ENCODE results near the gene ZFP92.
"Not testable (repeated sequence)": the region's sequence is repeated elsewhere in the genome, so short reads cannot be mapped to it uniquely, and the experiment has no call there.

Gene ZFP92

DNA sequence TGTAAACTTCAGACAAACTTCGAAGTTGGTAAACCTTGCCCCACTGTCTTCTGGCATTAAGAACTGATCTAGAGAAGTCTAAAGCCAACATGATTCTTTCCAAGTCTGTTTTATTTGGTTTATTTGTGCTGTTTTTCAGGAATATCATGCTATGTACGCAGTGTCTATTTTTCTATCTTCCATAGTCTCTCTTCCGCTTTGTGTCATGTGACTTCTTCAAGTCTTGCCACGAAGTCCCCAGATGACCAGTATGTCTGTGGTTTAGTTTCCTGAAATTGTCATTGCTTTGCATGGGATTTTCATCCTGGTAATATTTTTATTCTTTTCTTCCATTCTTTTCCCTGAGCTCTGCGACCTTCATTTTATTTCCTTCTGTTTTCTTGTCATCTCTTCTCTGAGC, 25.2 kb upstream of the ZFP92 start:
- no peak for DNase-seq

DNA sequence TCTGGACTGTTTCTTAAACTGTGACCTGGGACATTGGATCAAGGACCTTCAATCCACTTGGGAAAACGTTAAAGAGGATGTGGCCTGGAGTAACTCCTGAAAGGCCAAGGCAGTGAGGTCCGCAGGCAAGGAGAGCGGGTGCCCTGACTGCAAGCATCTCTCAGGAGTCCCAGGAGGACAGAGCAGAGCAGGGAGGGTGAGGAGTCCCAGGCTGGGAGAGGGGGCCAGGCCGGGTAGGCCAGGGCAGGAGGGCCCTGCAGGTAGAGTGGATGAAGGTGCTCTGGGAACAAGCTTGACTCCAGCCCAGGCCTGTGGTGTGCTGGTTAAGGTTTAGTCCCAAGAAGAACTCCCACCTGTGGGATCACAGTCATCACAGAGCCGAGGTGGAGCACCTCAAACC, 23.9 kb upstream of the ZFP92 start:
- no peak for DNase-seq

DNA sequence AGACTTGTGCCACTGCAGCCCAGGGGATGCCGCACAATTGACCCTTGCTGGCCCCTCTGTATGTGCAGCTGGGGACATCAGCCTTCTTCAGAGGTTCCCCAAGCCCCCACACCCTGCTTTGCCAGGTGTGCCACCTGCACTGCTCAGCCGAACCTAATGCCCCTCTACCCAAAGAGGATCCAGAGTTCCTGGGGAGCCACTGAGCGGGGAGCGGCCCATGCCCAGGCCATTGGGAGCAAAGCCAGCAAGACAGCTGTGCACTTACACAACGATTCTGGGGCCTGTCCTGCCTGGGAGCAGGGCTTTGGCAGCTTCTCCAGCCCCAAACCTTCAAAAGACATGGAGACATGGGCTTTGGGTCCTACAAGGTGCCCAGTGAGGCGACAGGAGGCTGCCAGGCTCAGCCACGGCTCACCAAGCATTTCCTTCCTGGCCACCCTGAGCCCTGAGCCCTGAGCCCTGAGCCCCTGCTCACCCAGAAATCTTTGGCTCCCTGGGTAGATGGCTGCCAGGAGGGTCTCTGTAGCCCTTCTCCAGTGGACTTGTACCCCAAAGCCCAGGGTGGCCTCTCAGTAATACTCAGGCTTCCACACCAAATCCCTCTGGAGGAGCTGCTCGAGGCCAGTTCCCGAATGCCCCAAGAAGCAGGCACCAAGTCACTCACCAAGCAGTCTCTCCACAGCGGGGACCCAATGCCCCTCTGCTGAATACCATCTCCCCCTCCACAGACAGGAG, 23.1 kb upstream of the ZFP92 start:
- no peak for DNase-seq

DNA sequence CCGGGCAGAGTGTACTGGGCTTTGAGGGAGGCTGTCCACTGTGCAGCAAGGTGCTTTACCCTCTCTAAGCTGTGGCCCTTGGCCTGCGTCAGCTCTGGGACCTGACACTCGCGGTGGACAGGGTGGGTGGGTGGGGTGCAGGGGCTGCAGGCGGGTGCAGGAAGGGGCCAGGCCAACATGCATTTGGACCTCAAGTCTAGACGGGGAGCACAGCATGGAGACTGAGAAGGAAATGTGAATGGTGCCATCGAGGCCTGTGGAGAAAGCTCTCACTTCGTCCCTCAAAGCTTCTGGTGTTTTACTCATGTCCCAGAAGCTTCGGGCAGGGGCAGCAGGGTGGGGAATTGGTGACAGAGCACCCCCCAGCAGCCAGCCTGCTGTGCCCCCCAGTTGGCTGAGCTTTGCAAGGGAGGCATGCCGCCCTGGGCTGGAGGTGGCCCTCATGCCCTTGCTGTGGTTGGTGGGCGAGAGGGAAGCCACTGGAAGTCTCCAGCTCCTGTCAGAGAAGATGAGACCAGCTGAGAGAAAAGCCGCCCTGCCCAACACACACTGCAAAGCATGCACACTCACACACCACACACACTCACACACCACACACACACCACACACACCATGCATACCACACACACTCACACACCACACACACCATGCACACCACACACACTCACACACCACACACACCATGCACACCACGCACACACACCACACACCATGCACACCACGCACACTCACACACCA, 22.4 kb upstream of the ZFP92 start:
- DNase-seq, result no peak

DNA sequence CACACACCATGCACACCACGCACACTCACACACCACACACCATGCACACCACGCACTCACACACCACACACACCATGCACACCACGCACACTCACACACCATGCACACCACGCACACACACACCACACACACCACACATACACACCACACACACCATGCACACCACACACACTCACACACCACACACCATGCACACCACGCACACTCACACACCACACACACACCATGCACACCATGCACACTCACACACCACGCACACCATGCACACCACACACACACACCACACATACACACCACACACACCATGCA, 21.9 kb upstream of the ZFP92 start:
- not testable (repeated sequence) for DNase-seq

DNA sequence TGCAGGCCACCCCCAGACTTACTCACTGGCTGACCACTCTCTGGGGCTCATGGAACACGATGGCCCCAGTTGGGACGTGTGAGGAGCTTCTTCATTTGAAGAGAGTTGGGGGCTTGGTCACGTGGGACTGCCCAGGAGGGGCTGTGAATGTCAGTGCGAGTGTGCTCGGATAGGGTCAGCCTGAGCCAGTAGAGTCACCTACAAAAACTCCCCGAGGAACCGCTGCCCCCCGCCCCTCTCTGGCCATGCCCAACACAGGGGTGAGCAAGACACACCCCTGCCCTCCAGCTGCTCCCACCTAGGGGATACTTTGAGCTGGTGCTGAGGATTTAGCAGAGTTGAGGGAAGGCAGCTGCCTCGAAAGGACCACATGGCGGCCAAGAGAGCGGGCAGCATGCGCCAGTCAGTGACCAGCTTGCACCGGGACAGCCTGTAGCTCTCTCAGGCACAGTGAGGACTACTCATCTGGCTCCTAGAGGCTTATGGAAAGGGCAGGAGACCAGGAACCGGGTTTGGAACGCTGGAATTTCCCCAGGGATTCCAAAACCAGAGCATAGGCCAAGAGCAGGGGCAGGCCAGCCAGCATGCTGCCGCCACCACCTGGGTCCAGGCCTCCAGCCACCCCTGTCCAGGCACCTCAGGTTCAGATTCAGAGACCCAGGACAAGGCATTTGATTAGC, 18.5 kb upstream of the ZFP92 start:
- DNase-seq, result no peak

DNA sequence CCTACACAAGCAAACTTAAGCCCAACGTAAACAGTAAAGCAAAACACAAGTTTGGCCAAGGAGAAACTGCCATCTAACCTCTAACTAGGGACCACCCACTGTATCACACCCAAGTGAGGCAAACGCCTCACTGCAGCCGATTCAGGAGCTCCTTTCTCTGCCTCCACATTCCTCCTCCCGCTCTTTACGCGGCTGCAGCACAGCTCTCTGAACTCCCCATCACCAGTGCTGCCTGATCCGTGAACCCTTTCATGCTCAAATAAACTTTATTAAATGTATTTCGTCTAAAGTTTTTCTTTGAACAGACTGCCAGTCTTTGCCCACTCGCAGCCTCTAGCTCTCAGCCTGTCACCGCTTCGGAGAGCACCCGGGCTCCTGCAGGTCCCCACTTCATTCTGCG, 16.7 kb upstream of the ZFP92 start:
- no peak for DNase-seq

DNA sequence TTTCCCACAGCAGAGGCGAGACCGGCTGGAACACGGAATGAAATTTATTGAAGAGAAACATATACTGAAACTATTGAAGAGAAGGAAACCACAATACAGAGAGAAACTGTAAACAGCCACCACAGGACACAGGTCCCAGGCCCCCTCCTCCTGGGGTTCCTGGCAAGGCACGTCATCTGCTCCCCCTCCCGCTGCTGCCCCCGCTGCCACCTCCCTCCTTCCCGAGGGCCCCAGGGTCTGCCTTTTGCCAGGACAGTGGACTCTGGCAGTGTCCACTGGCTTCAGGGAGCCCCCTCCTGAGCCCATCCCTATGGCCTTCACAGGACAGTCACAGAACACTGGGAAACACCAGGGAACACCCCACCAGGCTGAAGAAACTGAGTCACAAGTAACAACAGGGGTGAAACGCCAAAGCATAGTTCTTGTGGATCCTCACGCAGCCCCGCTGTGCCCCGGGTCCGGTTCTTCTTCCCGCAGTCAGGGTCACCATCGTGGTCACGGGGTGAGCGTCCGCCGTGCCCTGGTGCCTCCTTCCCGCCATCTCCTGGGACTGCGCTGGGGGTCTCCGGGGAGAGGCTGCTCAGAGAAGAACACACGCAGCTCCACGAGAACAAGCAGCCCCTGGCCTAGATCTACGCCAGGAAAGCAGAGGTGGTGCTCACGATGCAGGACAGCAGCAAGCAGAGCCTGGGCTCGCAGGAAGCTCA, 15.5 kb upstream of the ZFP92 start:
- no peak for DNase-seq

DNA sequence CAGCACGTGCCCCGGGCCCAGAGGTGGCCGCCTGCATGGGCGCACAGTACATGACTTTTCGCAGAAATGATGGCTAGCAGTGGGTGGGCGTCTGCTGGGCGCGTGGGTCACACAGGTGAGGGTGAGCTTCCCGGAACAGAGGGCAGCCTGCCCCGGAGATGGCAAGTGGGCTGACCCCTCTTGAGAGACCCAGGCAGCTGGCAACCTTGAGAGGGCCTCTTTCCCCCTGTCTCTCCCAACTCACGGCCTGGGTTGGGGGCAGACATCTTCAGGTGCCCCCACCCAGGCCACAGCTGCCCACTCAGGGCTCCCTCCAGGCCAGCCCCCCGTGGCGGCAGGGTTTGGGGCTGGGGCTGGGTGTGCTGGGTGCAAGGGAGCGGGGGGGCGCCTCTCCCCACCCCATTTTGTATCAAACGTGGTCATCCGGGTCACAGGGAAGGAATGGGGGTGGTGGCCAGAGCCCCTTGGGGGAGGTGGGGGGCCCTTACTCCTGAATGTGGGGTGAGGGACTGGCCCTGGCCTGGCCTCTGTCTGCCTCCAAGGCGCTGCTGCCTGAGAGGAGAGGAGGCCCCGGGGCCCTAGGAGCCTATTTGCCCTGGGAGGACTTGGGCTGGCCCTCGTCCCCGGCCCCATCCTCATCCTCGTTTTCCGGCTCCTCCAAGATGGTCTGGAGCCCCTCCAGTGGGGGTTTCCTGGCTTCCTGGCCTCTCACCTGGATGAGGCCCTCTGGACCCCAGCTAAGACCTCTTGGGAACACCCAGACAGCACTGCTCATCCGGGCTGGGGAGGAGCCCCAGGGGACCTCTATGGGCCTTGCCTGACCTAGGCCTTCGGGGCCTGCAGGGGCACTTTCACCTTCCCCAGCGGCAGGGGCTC, 14.7 kb upstream of the ZFP92 start:
- no peak for DNase-seq

DNA sequence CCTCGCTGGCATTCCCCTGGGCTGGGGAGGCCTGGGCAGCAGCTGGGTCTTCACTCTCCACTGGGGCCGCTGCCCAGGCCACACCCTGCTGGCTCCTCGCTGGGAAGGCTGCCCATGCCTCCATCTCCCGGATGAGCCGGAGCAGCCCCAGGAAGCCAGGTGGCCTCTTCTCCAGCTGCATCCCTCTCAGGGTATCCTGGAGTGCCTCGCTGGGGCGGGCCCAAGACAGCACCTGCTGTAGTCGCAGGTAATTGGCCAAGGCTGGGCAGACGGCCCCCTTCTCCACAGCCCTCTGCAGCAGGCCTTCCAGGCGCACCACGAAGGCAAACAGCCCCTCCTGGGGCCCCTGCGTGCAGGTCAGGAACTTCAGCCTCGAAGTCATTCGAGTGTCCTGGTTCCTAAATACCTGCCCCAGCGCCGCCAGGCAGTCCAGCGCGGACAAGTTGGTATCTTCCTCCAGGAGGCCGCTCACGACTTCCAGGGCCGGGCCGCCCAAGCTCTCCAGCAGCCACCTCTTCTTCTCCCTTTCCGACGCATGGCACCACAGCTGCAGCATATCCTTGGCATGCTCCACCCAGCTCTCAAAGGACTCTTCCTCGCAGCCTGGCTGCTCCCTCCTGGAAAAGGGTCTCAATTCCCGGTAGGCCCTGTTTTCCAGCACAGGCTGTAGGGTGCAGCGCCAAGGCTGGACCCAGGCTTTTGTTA, 13.9 kb upstream of the ZFP92 start:
- DNase-seq, result no peak

DNA sequence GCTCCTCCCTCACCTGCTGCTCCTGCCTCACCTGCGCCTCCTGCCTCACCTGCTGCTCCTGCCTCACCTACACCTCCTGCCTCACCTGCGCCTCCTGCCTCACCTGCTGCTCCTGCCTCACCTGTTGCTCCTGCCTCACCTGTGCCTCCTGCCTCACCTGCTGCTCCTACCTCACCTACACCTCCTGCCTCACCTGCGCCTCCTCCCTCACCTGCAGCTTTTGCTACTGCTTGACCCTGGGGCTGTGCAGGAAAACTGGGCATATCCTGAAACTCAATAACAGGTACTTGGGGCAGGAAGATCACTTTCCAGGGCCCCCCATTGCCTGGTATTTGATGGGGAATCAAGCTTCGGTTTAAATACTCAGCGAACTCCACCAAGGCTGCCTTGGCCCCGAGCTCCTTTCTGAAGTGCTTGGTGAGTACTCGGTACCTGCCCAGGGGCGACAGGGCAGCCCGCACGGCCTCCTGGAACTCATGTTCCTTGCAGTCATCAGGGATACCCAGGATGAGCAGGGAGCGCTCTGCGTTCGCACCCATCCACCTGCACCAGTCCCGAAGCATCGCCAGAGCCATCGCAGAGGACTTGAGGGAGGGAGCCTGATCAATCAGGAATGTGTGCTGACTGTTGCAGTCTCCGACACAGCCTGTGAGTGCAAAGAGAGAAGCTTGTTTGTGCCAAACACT, 12.9 kb upstream of the ZFP92 start:
- no peak for DNase-seq

DNA sequence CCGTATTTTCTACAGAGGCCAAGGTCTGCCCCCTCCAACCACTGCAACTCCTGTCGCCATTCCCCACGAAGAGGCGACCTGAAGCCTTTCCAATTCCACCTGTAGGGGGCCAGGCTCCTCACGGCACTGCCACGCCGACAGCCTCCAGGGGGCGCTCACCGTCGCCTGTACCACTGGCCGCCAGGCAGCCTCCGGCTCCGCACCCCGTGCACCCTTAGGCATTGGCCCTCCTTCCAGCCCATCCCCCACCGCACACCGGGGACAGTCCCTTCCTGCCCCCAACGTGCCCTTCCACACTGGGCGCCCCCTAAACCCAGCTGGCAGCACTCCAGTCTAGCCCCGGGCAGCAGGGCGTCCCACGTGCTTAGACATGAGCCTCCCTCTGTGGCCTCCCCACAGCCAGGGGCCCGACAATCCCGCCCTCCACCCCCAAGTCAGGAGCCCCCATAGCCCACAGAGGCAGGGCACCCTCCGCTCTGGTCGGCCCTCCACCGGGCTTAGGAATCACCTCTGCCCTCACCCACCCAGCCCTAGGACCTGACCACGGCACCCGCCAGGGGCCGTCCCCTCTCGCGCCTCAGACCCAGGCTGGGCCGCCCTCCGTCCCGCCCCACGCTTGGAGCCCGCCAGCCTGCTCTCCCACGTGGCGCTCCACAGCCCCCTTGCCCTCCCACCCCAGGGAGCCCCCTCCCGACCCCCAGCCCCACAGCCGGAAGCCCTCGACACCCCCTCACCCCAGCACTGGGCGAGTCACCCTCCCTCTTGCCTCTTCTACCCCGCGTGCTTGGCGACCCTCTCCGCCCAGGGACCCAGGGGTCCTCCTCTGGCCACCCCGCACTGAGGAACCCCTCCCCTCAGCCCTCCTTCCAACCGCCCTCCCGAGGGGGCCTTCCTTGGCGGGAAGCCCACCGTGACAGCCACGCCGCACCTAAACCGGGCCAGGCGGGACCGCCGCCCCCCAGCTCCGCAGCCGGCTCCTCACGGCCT, 10.8 kb upstream of the ZFP92 start:
- DNase-seq, result no peak

DNA sequence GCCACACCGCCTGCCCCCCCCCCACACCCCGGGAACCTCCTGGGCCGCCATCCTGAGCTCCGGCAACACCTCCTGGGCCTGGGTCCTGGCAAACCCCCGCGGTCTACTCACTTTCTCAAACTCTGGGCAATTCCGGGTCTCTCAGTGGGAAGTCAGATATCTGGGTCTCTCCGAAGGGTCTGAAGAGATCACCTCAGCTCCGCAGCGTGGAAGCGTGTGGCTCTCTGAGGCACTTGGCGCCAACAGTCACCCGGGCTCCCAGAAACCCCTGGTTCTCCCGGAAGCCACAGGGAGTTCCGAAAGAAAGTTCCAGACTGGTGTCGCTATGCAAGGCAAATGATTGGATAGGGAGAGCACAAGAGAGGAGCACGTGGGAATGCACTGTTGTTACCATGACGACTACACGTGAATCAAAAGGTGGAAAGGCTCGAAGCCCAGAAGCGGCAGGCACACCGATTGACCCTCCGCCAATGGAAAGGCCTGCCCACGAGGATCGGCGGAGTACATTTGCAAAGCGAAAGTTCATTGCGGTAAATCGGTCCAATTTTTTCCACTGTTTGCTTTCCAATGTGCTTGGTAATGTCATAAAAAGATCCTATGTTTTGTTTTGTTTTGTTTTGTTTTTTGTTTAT, 10.0 kb upstream of the ZFP92 start, which contains the start of gene PNMA6E:
Gene PNMA6E, minus strand, starts transcription at position 218 of the 632 bp plus-strand sequence. CDS start 2,501 bp downstream, outside the sequence.
- no peak for DNase-seq

DNA sequence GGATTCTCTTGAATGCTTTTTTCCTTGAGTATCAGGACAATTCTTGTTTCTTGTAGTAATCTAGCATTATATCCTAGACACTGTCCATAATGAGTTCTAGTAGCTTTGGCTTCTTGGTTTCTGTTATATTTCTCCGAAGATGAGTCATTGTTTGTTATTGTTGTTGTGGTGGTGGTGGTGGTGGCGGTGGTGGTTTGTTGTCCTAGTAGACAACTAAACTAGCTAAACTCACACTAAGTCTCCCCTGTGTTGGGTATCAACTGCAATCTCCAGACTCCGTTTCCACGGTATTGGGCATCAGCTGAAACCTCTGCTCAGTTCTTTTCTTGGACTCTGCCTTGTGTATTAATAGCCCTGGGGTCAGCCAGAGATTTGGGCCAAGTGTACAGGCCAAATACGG, 6.9 kb upstream of the ZFP92 start:
- not testable (repeated sequence) for DNase-seq

DNA sequence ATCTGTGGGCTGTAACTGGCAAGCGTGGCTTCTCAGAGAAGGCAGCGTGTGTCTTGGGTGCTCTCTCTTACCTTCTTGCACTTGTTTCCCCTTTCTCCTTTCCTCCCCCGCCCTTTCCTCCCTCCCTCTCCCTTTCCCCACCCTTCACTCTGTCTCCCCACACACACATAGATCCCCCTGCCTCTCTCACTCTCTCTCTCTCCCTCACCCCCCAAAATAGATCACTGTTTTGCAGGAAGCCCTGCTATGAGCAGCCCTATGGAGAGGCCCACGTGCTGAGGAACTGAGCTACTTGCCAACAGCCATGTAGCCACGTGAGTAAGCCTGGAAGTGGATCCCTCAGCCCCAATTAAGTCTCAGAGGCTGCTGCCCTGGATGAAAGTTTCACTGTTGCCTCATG, 5.8 kb upstream of the ZFP92 start:
- no peak for DNase-seq

DNA sequence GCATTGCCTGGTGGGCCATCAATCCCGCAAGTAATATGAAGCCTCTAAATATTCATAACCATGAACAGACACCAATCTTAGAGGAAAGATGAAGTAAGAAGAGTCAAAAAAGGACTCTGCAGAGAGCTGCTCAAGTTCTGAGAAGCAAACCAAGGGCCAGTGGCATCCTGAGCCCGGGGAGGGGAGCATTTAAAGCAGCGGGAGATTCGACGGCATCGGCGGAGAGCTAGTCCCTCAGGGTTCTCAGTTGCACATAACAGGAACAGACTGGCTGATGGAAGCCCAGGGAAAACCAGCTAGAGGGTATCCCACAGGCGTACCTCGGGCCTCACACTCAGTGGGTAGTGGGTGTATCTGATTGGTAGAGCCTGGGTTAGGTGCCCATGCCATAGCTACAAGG, 5.3 kb upstream of the ZFP92 start:
- no peak for DNase-seq

DNA sequence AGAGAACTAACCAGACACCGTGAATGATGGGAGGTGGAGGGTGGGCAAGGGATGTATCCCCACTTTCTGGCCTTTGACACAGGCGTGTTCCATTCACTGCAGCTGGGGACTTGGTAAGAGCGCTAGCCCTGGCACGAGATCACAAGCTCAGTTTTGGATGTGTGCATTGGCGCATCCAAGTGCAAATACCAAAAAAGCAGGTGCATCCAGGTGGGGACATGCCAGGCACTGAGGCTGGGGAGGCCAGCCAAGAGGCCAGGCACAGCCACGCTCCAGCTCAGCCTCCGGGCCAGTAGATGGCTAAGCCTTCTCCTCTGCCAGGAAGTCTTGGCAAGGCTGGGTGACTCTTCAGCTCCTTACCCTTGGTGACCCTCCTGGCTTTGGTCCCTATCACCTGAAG, 4.4 kb upstream of the ZFP92 start:
- no peak for DNase-seq

DNA sequence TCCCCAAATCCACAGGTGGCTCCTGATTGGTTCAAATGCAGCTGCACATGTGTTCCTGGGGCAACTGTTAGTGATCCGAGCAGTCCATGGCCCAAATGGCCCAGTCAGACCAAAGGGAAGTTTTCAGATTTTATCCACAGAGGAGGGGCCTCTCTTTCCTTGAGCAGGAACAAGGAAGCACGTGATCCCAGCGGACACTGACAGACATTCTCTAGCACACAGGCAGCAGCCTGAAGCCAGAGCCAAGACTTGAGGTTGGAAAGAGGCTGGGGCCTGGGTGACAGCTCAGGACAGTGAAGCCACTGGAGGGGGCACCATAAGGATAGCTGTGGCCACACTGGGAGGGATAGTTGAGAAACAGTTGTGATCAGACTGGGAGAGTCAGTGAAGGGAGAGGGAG, 3.5 kb upstream of the ZFP92 start:
- DNase-seq, result no peak

Measured in hypothalamus (tissue), 51 donors.